Stimulated activated CD4-positive, alpha-beta T cell treated with anti-CD3 and anti-CD28 coated beads, Interleukin-4, amount 100 ng/mL, for 4 hours (primary cell): Measurements from ENCODE around the gene ARHGEF17.

ENCODE experiments used
- DNase-seq, 2 experiments: peaks; one replicate each; pipeline ENCODE4 v3.0.0-alpha.2; 2020

ARHGEF17 gene

DNA sequence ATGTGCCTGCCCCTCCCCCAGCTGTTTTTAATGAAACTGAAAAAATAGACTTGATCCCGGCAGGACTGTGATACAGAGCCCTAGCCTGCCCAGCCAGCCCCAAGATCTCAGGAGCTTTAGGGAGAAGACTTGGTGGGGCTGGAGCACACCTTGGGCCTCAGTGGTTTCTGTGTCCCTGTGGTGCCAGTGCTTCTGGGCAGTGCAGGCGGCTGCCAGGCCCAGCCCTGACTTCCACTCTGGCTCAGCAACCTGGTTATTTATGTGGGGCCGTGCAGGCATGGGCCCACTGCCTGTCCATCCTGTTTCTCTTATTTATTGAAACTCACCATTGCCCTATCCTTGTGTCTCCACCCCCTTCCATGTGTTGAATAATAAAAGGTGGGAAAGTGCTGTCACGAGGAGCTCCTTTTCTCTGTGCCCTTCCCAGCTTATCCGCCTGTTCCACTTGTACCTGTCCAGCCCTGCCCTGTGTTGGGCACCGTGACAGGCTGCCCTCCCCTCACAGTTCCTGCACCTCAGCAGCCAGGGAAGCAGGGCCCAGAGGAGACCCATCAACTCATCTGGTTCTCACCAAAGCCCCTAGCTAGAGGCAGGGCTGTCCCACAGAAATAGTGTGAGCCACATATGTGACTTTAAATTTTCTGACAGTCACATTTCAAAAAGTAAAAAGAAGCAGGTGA, 88.3 kb downstream of the ARHGEF17 start:
- DNase-seq = no peak

DNA sequence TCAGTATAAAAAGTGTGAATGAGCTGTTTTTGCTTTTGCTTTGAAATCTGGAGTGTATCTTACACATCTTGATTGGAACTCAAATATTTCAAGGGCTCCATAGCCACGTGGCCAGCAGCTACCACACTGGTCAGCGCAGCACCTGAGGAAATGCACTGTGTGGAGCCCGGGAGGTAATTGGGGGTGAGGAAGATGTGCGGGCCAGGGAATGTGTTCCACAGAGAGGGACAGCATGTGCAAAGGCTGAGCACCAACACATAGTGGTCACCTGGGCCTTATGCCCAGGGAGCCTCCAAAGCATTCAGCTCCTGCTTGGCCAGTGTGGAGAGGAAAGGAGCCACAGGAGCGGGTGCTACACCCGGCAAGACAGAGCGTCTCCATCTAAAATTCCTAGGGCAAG, 88.9 kb downstream of the ARHGEF17 start:
- DNase-seq = no peak

DNA sequence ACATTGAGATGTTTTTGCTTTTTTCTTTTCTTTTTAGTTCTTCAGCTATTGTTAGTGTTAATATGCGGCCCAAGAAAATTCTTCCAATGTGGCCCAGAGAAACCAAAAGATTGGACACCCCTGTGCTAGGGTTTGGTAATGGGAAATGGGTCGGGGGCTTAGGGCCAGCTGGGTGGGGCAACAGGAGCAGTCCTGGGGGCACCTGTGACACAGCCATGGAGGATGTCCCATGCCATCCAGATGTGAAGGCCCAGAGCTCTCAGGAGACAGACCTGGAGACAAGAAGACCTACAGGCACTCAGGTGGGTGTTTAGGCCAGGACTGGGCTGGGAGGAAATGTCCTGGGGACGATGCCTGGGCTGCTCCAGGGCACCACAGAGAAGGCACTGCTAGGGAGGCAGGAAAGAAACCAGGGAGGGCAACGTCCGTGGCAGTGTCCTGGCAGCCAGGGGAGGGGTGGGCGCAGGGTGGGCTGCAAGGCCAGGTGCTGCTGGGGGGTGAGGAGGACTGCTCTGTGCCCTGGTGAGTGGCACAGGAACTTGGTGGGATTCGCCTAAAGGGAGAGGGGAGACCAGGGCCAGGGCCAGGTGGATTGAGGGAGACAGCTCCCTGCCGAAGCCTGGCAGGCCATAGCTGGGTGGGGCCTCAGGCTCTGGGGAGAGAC, 89.5 kb downstream of the ARHGEF17 start:
- no peak for DNase-seq

DNA sequence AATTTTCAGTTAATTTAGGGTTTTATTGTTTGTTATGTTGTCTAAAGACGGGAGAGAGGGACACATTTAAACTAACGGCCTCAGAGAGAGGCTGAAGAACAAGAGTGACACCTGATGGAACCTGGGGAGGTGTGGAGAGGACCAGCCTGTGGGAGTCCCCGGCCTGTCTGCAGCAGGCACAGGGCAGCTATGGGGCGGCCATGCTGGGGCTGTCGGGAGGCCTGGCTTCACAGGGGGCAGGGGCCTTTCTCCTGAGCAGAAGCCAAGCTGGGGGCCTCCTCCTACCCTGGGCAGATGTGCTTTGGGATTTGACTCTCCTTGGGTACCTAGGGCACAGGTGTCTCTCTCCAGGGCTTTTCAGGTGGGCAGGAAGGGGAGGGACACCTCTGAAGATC, 90.1 kb downstream of the ARHGEF17 start:
- DNase-seq = no peak

DNA sequence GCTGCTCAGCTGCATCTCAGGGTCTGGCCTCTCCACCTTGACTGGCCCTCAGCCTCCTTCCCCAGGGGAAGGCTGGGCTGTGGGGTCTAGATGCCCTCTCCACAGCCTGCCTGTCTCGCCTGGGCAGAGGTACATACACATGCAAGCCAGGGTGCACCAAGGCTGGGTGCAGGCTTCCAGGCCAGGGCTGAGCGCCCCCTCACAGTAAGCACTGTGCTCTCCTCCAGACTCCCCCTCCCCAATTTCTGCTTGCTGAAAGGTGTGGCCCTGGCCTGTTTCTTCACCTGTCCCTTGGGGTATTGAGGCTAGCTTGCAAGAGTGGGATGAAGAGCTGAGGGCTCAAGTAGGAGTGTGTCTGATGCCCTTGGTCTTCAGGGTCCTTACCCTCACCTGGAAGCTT, 90.6 kb downstream of the ARHGEF17 start:
- no peak for DNase-seq

DNA sequence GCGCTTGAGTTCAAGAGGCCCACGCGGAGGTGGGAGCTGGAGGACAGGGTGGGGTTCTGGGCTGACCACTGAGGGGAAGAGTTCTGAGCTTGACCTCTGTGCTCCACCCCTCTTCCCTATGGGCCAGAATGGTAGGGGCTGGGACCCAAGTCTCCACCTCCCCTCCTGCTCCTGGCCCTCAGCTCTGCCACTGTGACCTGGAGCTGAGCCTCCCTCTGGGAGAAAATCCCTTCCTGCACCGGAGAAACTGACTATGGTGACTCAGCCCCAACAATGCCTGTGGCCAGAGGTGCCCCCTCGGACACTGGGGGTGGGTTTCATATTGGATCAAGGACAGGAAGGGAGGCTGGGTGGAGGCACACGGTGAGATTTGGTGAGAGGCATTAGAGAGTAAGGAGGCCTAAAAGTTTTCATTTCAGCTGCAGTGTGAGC, 91.1 kb downstream of the ARHGEF17 start:
- DNase-seq = no peak

DNA sequence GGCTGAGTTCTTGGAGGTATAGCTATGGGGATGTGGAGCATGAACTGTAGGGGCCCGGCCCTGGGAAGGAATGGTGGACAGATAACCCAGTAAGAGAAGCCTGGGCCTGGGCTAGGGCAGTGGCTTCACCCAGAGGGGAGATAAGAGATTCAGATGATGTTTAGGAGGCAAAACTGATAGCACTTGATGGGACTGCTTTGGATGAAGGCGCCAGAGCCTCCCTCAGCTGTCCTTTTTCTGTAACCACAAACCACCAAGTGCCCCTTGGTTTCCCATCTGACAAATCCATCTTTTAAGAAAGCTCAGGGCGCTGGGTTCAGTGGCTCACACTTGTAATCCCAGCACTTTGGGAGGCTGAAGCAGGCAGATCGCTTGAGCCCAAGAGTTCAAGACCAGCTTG, 91.6 kb downstream of the ARHGEF17 start:
- no peak for DNase-seq

DNA sequence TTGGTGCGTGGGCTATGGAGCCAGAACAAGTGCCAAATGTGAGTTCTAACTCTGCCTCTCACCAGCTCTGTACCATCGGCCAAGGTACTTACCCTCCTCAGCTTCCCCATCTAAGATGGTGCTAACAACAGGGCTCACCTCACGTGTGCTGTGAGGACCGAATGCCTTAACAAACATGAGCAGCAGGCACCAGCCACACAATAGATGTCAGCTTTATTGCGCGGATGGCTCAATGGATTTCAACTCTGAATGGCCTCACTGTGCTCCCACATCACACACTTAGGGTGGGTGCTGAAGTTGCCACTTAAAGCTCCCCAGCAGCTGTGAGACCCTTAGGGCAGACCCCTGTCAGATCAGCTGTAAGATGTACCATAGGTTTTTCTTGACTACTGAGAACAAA, 92.2 kb downstream of the ARHGEF17 start:
- DNase-seq = no peak

DNA sequence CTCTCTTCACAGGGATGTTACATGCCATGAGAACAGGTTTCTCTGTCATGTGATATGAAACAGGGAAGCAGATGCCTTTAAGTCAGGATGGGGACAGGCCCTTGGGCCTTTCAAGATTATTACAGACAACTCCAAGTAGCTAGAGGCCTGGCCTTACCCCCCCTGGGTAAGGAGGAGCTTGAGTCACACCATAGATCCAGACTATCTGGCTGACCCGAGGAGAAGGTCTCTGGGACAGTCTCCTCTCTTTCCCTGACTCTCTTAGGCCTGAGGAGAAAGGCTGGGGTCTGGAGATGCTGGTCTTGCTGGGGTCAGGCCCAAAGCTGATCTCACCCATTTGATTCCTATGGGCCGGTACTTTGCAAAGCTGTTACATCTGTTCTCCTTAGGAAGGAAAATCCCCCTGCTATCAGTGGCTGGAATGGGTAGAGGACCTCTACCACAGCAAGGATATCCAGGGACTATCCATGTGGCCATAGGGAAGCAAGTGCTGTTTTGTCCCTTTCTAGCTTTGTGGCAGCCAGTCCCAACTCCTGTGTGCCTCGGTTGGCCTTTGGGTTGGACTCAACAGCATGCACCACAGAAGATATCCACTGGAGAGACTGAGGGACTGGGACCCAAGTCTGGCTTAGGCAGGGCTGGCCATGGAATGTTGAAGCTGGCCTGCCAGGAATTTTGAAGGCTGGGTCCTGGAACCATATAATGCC, 93.3 kb downstream of the ARHGEF17 start:
- DNase-seq = no peak

DNA sequence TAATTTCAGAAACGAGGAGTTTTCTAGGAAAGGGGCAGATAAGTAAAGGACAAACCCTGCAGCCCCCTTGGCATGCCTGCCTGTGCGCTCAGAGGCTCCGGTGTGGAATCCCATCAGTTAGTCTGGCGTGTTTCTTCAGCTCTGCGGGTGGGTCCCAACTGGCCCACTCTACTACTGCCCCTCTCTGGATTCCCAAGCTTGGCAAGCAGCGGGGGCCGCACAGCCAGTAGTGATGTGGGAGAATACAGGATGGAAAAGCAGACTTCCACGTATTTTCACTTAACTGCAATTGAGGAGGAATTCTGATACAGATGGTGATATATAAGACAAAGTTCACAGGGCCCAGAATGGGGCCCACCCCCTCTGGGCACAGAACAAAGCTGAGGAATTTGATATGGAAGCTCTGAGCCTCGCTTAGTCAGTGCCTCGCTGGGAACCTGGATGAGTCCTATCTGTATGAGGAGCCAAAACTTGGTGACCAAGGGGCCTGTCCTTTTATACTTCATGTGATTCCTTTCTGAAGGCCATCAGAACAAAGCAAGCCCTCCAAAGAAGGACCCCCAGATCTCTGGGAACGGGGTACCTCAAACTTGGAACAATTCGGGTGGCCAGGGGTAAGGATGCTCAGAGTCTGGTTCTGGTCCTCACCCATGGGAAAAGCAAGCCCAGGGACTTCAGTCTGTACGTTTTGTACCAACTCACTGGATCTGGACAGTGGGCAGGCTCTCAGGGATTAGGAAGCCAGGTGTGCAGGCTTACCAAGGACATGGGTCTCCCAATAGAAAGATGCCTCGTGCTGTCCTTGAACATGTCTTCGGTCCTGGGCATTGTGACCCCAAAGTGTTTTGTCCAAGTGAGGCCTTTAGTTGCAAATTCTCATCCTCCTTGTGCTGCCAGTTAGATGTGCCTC, 94.1 kb downstream of the ARHGEF17 start:
- DNase-seq = no peak

DNA sequence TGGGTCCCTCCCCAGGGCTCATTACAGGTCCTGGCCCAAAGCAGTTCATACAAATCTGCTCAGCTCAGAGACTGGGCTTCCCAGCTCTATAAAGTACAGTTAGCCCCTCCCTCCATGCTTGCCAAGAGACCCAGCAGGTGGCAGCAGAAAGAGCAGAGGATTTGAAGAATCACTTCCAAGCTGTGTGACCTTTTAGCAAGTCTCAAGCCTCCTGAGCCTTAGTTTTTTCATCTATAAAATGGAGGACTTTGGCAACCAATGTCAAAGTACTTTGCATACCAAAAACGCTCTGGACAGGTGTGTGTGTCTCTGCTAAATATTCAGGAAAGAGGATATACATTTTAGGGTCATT, 94.7 kb downstream of the ARHGEF17 start:
- no peak for DNase-seq

DNA sequence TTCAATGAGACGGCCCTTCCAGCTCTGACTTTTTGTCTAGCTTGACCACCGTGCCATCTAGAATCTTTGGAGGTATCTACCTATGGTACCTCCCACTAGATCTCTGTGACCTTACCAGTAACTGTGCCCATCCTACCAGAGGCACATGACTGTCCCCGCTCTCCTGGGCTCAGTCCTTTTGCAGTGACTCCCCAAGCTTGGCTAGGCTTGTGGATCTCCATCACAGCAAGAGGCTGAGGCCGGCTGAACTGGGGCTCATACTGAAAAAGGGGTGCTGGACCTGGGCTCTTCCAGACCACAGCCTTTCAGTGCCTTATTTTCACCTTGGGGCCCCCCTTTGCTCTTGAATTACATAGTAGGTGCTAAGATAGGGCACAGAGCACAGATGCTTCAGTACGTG, 95.5 kb downstream of the ARHGEF17 start:
- no peak for DNase-seq

DNA sequence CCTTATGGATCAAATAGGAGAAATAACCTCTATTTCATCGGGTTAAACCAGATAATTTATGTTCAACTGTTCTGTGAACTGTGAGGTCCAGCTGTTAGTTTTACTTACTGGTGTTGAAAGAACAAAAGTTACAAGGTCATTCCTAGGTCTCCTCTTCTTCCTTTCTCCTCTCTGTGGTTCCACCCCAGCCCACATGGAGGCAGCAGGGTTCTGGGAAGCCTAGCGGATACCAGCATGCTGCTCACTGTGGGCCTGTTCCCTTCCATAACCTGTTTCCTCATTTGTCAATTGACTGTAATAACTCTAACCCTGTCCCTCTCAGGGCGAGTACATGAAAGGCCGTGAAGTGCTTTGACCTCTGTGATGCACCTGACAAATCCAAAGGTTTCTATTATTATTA, 96.0 kb downstream of the ARHGEF17 start:
- DNase-seq = no peak

DNA sequence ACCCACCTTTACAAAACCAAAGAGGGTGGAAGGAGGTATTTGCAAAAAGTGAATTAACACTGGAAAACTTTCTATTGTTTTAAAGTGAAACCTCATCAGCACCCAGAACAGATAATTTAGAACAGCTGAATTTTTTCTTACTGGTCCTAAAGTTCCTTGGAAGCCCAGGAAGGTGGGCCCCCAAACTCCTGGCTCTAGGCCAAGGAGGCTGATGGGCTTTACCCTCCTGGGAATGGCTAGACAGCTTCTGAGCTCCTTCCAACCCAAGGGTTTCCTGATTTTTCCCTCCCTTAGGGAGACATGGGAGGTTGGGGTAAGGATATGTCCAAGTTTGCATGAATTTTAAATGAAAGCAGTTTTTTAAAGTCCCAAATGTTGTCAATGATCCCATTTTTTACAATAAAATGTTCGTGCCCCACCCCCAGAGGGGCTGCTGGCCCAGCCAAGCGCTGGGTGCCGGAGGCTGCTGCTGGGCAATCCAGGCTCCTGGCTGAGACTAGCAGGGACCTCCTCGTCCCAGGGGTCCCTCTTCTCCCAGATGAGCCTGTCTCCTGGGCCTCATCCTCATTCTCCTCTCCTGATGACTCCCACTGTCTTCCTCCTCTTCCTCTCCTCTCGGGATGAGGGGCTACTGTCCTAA, 96.5 kb downstream of the ARHGEF17 start:
- no peak for DNase-seq

DNA sequence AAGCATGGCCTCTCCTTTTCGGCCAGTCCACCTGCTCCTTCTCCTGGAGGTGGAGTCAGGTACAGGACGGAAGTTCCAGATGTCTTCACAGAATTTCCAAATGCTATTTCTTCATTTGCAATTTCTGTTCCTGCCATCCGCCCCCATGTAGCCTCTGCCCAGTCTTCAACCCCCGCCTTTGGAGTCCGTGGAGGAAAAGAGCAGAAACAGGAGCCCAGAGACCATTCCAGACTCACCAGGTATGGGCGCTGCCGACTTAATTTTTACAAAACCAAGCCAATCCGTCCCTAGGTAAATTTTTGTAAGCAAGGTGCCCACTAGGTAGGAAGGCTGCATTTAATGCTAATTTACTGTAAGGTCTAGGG, 97.1 kb downstream of the ARHGEF17 start:
- no peak for DNase-seq

DNA sequence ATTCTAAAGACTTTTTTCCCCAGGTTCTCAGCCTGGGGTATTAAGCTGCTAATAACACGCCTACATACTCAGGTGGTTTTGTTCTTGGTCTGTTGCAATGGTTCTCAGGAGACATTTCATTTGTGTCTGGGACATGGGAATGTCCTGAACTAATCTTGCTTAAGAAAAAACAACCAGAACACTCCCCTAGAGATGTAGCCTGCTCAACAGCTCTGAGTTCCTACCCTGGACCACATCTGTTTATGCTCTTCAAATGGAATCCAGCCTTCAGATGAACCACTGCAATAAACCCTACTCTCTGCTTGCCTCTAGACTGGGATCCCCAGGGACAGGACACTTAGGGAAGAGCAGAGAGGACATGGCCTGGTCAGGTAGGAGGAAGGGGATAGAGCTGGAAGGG, 98.1 kb downstream of the ARHGEF17 start:
- DNase-seq = no peak

DNA sequence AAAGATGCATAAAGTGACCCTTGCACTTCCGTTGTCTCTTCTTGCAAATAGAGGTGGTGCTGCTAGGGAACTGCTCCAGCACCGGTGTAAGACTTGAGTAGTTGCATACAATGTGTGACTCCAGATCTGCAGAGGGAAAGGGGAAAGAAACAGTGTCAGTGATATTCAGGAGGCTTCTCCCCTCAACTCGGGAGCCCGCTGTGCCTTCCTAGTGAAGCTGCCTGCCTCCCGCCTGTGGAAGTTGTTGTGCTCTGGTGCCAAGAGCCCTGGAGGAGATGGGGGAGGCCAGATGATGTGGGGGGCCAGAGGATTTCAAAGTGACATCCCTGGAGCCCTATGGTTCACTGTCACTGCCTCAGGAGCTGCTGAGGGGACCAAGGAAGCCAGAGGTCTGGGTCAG, 98.5 kb downstream of the ARHGEF17 start:
- no peak for DNase-seq

DNA sequence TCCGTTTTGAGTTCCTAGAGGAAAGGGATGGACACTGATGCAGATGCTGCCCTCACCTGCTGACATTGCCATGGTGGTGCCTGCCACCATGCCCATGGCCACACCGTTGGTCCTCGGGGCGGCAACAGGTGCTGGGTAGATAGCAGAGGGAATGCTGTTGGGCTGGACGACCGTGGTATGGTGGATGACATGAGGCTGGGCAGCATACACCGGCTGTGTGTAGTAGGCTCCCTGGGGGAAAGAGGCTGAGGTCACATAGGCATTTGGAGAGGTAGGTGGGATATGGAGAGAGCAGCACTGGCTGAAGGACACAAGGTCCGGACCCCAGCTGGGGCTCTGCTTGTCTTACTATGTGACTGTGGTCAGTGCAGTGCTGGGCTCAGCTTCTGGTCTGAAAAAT, 101.4 kb downstream of the ARHGEF17 start:
- no peak for DNase-seq

DNA sequence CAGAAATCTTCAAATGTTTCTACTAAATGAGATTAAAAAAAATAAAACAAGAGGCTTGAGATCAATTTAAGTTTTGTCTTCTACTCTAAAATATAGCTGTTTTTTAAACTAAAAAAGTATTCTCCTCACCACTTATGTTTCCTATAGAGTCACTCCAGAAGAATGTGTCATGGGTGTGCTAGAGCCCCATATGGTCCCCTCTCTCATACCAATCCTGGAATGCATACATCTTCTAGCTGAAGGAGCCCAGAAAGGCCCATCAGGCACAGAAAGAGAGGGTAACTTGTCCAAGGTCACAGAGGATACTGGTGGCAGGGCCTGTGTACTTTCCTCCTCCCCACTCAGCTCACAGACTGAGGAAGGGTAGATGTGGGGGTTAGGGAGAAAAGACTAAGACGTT, 102.6 kb downstream of the ARHGEF17 start:
- no peak for DNase-seq

DNA sequence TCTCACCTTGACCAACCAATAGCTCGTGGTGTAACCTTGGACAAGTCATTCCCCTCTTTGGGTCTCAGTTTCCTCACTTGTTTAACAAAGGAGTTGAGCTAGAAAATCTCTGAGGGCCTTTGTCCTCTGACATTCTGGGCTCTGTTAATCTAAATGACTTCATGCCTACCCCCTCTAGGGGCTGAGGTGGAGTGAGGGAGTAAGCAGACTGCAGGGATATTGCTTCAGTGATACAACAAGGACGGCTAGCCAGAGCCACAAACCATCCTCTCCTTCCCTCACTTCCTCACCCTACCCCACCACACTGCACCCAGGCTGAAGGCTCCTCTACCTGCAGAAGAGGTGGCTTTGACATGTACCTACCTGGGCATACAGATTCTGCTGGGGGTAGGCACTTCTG, 103.0 kb downstream of the ARHGEF17 start:
- no peak for DNase-seq

DNA sequence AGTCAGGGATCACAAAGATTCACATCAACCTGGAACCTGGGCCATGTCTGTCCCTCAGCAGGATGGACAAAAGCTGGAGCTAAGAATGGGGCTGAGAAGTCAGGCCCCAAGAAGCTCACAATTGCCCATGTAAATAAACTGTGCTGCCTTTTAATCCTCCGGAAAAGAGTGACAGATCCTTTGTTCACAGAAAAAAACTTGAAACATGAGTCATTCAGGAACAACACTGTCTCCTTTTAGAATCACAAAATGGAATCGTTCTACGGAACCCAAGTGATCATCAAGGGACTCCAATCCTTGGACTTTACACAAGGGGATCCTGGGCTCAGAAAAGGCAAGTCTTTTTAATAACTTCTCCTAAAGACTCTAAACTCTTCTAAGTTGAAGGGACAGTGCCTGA, 104.2 kb downstream of the ARHGEF17 start:
- DNase-seq = no peak

DNA sequence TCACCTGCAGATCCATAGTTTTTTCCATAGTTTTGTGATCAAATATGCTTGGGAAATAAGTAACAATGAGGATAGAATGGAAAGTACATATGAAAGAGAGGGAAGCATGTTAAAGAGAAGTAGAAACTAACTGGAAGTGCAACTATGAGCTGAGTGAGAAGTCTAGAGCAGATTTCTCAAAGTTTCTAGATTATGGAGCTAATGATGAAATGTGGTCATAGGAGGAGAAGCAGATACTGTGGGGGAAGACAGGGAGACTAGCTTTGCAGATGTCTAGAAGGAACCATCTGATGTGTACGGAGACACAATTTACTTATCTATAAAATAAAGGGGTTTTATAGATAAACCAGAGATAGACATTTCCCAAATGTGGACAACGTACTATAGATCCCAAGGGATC, 105.2 kb downstream of the ARHGEF17 start:
- DNase-seq = no peak
